Measurements from ENCODE around the gene ITPKC.
A peak's percentile ranks its signal among the peaks of the same experiment; 100 is the strongest.

GRCh38 chr19:40777937-40778705 lies 61.2 kb downstream of the ITPKC start, which contains the start of gene RAB4B:
- TF ChIP-seq STAT5A (IDR thresholded peaks at IDR 0.05; ENCODE audit: borderline replicate concordance, low read length) (no peak), FOXP1 (CRISPR knock-in tag; IDR thresholded peaks at IDR 0.05) (0 out of 2 replicates have a peak, but pooled peaks have one; percentile 40), SMC3 (conservative IDR thresholded peaks at IDR 0.05; ENCODE audit: insufficient read depth, low read depth, low read length) (no peak), NR2C2 (CRISPR knock-in tag; IDR thresholded peaks at IDR 0.05) (no peak), NR2C2 (tag; IDR thresholded peaks at IDR 0.05) (no peak; the same call in 1 of the 2 replicates), CTCF (IDR thresholded peaks at IDR 0.05 in 2 of 3, conservative IDR thresholded peaks at IDR 0.05 in 1 of 3; ENCODE audit: insufficient read depth in 2 of 3, low read depth in 1 of 3, low read length in 3 of 3) (no peak), GABPA (tag; conservative IDR thresholded peaks at IDR 0.05; ENCODE audit: low read depth) (peak; percentile 92), MAFK (IDR thresholded peaks at IDR 0.05; ENCODE audit: low read length) (no peak), ZBTB1 (CRISPR knock-in tag; IDR thresholded peaks at IDR 0.05; ENCODE audit: borderline replicate concordance, low read depth) (no peak; the same call in 1 of the 2 replicates), TEAD4 (IDR thresholded peaks at IDR 0.05; ENCODE audit: low read length) (no peak; the same call in 1 of the 2 replicates), TEAD4 (CRISPR knock-in tag; IDR thresholded peaks at IDR 0.05; ENCODE audit: borderline replicate concordance) (no peak), HDGF (IDR thresholded peaks at IDR 0.05) (no peak; the same call in 1 of the 2 replicates)
